ENCODE data around the gene CRB2. TPM values are rescaled to one million over a fixed set of nuclear protein-coding genes. Genes with fewer than 3 reads are reported as not detected.

CRB2 gene
- total and polyA plus RNA-seq, 2 of the 4 experiments (the other 2 are of a cell fraction): not detected

DNA sequence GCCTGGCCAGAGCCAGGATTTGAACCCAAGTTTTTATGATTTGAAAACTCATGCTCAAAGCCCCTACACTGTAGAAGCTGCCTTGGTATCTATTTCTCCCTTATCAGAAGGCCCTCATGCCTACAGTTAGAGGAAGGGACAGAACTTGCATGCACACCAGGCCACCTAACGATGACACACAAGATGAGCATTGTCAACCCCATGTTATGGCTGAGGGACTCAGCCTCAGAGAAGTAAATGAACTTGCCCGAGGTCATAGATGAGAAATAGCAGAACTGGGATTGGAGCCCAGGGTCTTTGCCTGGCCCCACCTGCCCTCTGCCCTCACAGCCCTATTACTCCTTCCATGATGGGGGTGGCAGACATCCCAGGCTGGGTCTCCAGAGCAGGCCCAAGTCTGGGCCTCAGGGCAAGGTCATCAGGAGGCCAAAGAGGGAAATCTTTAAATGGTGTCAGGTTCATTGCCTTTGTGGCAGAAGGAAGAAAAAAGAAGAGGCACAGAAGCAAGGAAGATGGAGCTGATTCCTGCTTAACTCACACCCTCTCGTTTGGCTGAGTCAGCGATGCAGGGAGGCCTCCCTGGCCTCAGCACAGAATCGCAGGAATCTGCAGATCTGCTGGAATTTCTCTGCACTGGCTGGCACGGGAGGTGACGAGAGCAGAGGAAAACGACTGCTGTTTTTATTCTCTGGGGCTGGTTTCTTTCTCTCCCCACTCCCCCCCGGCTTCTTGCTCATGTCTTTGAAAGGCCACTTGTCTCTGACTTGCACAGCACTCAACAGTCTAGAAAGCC, 20.6 kb upstream of the CRB2 start:
- Histone ChIP-seq H2AK5ac (ENCODE audit: low read depth, low read length) (no peak overlapping the region), H3K27ac (ENCODE audit: insufficient read depth, low read length) (no peak overlapping the region), H2BK20ac (ENCODE audit: low read depth, low read length) (no peak overlapping the region), H4K5ac (ENCODE audit: low read depth, low read length) (no peak overlapping the region), H3K18ac (ENCODE audit: low read depth, low read length) (no peak overlapping the region), H2BK5ac (ENCODE audit: low read depth, low read length, poor library complexity, severe bottlenecking) (no peak overlapping the region), H3K9me1 (ENCODE audit: insufficient read depth, low read length) (no peaks in the 10 kb centered on the region), H2AFZ (replicated peaks; ENCODE audit: low read length, poor library complexity) (no peak overlapping the region), H3K9me3 (ENCODE audit: control insufficient read depth, insufficient read depth, low read length) (no peaks in the 10 kb centered on the region), H3K4me3 (ENCODE audit: insufficient read depth, low read depth, low read length) (no peak overlapping the region), H2BK120ac (ENCODE audit: low read depth, low read length) (no peak overlapping the region), H3K4me1 (ENCODE audit: control insufficient read depth, insufficient read depth, low read length) (peaks cover 4% of the 10 kb centered on the region; the same call in 1 of the 2 replicates), H3K79me1 (ENCODE audit: low read depth in 1 of 2, low read length in 2 of 2) (no peaks in the 10 kb centered on the region), H3K14ac (replicated peaks; ENCODE audit: low read depth, low read length) (no peak overlapping the region), H3K56ac (ENCODE audit: extremely low read depth, insufficient read depth, low read length) (no peak overlapping the region), H2AK9ac (replicated peaks; ENCODE audit: low read depth, low read length, poor library complexity) (no peak overlapping the region), H4K8ac (ENCODE audit: low read depth in 2 of 2, low read length in 2 of 2) (no peak overlapping the region), H3K27me3 (ENCODE audit: control insufficient read depth, insufficient read depth, low read length) (peaks cover 3% of the 10 kb centered on the region), H3K4me2 (ENCODE audit: low read depth, low read length) (no peak overlapping the region; the same call in 1 of the 2 replicates), H4K91ac (ENCODE audit: insufficient read depth, low read depth, low read length) (no peak overlapping the region), H2BK15ac (ENCODE audit: low read depth, low read length) (no peak overlapping the region), H4K20me1 (ENCODE audit: insufficient read depth, low read length) (no peaks in the 10 kb centered on the region), H3K9ac (ENCODE audit: low read depth, low read length) (no peak overlapping the region), H3K36me3 (ENCODE audit: control insufficient read depth, insufficient read depth, low read length) (no peaks in the 10 kb centered on the region), H3K4ac (ENCODE audit: low read depth, low read length) (no peak overlapping the region), H3K23ac (ENCODE audit: low read depth, low read length) (no peak overlapping the region)
- 8% methylated on average over 2 of the region's 9 CpGs; no CpG with 5 or more reads in 1 of the 2 experiments for WGBS, 2 experiments (ENCODE audit: extremely low coverage in 2 of 2, insufficient read length in 1 of 2)
- ChIA-PET POLR2A (ENCODE audit: unreplicated experiment) (no interaction called here), CTCF (interaction anchor here (0.7 kb wide), 1 partner anchor 9 kb away, joined by 4 read pairs; no protein-coding TSS in a partner anchor)
- in situ Hi-C loops (cut with MboI; ENCODE audit: low sequenced_read_pairs): loop anchor here (25.0 kb wide), 1 partner anchor 498 kb away; the partner anchor contains the start of gene PDCL
- no TSS peak for BruUV-seq (replicated peaks)
- DNase-seq (peak; percentile 63), ATAC-seq (ENCODE audit: low read depth) (peak; percentile 95)
- TF ChIP-seq BHLHE40 (IDR thresholded peaks at IDR 0.05; ENCODE audit: low read depth, low read length) (peak; percentile 65; the same call in 1 of the 2 replicates), CHD1 (IDR thresholded peaks at IDR 0.05; ENCODE audit: low read depth, low read length) (no peak), MAZ (IDR thresholded peaks at IDR 0.05; ENCODE audit: borderline replicate concordance, low read depth, low read length) (no peak), CEBPB (IDR thresholded peaks at IDR 0.05; ENCODE audit: low read depth, low read length) (no peak), RFX5 (IDR thresholded peaks at IDR 0.05; ENCODE audit: low read depth, low read length) (no peak), MAFK (IDR thresholded peaks at IDR 0.05; ENCODE audit: low read depth, low read length) (peak; percentile 94), FOS (IDR thresholded peaks at IDR 0.05; ENCODE audit: low read depth, low read length) (no peak), POLR2A (IDR thresholded peaks at IDR 0.05; ENCODE audit: low read depth, low read length) (no peak)
- TF ChIP-seq, protein P1, sequence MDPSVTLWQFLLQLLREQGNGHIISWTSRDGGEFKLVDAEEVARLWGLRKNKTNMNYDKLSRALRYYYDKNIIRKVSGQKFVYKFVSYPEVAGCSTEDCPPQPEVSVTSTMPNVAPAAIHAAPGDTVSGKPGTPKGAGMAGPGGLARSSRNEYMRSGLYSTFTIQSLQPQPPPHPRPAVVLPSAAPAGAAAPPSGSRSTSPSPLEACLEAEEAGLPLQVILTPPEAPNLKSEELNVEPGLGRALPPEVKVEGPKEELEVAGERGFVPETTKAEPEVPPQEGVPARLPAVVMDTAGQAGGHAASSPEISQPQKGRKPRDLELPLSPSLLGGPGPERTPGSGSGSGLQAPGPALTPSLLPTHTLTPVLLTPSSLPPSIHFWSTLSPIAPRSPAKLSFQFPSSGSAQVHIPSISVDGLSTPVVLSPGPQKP (IDR thresholded peaks at IDR 0.05; ENCODE audit: borderline replicate concordance, low read depth, low read length): no peak
- TF ChIP-seq, protein P2, sequence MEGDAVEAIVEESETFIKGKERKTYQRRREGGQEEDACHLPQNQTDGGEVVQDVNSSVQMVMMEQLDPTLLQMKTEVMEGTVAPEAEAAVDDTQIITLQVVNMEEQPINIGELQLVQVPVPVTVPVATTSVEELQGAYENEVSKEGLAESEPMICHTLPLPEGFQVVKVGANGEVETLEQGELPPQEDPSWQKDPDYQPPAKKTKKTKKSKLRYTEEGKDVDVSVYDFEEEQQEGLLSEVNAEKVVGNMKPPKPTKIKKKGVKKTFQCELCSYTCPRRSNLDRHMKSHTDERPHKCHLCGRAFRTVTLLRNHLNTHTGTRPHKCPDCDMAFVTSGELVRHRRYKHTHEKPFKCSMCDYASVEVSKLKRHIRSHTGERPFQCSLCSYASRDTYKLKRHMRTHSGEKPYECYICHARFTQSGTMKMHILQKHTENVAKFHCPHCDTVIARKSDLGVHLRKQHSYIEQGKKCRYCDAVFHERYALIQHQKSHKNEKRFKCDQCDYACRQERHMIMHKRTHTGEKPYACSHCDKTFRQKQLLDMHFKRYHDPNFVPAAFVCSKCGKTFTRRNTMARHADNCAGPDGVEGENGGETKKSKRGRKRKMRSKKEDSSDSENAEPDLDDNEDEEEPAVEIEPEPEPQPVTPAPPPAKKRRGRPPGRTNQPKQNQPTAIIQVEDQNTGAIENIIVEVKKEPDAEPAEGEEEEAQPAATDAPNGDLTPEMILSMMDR (conservative IDR thresholded peaks at IDR 0.05; ENCODE audit: low read depth, low read length): no peak
- intact Hi-C loops (cut with micrococcal nuclease): loop anchor here (5.0 kb wide), 1 partner anchor 68 kb away; the partner anchor contains the start of gene STRBP
- dilution Hi-C loops (cut with HindIII; ENCODE audit: low sequenced_read_pairs, unreplicated experiment): no loop called here

Measured in IMR-90 (cell line).